Fibroblast of lung (primary cell): ENCODE measurements around the gene ZNF280B. TPM values are rescaled to one million over a fixed set of nuclear protein-coding genes. Genes with fewer than 3 reads are reported as not detected.

Experiments used
- DNase-seq, 2 donors: peaks; one replicate each; pipeline versions ENCODE4 v3.0.0 to v3.0.0-alpha.2; 2010; ENCODE audit warnings: low read depth in 2 of 2
- H2AFZ ChIP-seq: 2 replicates; pipeline ENCODE4 v1.5.1; 2012; ENCODE audit warnings: low read length, control low read depth, inconsistent platforms
- H3K27ac ChIP-seq: 2 replicates; pipeline ENCODE4 v1.5.1; 2011; ENCODE audit warnings: low read length, control low read depth; ENCODE audit not compliant: insufficient read depth
- H3K27me3 ChIP-seq: 2 replicates; pipeline ENCODE4 v1.5.1; 2011; ENCODE audit warnings: mild to moderate bottlenecking, low read length; ENCODE audit not compliant: control insufficient read depth, insufficient read depth
- H3K36me3 ChIP-seq: 2 replicates; pipeline ENCODE4 v1.5.1; 2011; ENCODE audit warnings: low read length; ENCODE audit not compliant: control insufficient read depth, insufficient read depth
- H3K4me1 ChIP-seq: 2 replicates; pipeline ENCODE4 v1.5.1; 2011; ENCODE audit warnings: low read length; ENCODE audit not compliant: control insufficient read depth, insufficient read depth; ENCODE audit errors: extremely low read depth
- H3K4me2 ChIP-seq: 2 replicates; pipeline ENCODE4 v1.5.1; 2011; ENCODE audit warnings: low read length, control low read depth; ENCODE audit not compliant: insufficient read depth; ENCODE audit errors: extremely low read depth
- H3K4me3 ChIP-seq, 4 experiments: fragments of 200-600 bp in 1 of 4; sonication (generic) in 1 of 4; replicated peaks in 1 of 4; 2 replicates each; pipeline ENCODE4 v1.5.1; 2011 to 2016; ENCODE audit warnings: low read length in 4 of 4, low read depth in 3 of 4, mild to moderate bottlenecking in 3 of 4, control low read depth in 2 of 4, inconsistent platforms in 1 of 4, mixed read lengths in 1 of 4; ENCODE audit not compliant: insufficient read depth in 1 of 4; ENCODE audit errors: control extremely low read depth in 1 of 4
- H3K79me2 ChIP-seq: 2 replicates; pipeline ENCODE4 v1.5.1; 2012; ENCODE audit warnings: mild to moderate bottlenecking, low read length, inconsistent platforms; ENCODE audit not compliant: control insufficient read depth, insufficient read depth
- H3K9ac ChIP-seq: 2 replicates; pipeline ENCODE4 v1.5.1; 2011; ENCODE audit warnings: mild to moderate bottlenecking, low read length, control low read depth; ENCODE audit not compliant: insufficient read depth
- H3K9me3 ChIP-seq: 2 replicates; pipeline ENCODE4 v1.5.1; 2012; ENCODE audit warnings: low read depth, low read length; ENCODE audit not compliant: control insufficient read depth, insufficient read depth
- H4K20me1 ChIP-seq: 2 replicates; pipeline ENCODE4 v1.5.1; 2011; ENCODE audit warnings: low read length; ENCODE audit not compliant: control insufficient read depth, insufficient read depth; ENCODE audit errors: extremely low read depth
- CTCF ChIP-seq, 2 donors: IDR thresholded peaks in 1 of 2; conservative IDR thresholded peaks in 1 of 2; 1 replicate in 1 of 2; 2 replicates in 1 of 2; pipeline ENCODE4 v1.5.1; 2011 to 2012; ENCODE audit warnings: low read length in 2 of 2, control low read depth in 1 of 2, inconsistent platforms in 1 of 2, low read depth in 1 of 2, mild to moderate bottlenecking in 1 of 2
- EZH2 ChIP-seq: IDR thresholded peaks from 2 replicates; pipeline ENCODE4 v1.5.1; 2012; ENCODE audit warnings: low read length, control low read depth, mild to moderate bottlenecking; ENCODE audit errors: missing control alignments
- polyA plus RNA-seq, 2 donors: library from polyadenylated mRNA; depleted of rRNA in 1 of 2; stranded (reverse) in 1 of 2; unstranded in 1 of 2; fragments of >200 nt; gene quantifications; 2 replicates each; pipeline ENCODE4 v1.2.1, GENCODE V29; 2011 to 2012; ENCODE audit warnings: missing spikeins in 1 of 2
- total RNA-seq: library from RNA; depleted of rRNA; stranded (reverse); fragments of >200 nt; gene quantifications from 2 replicates; pipeline ENCODE4 v1.2.1, GENCODE V29; 2014

ZNF280B gene
- total and polyA plus RNA-seq, 2 donors (not counting 1 experiment from before 2014, with no cell fraction given): 0.33 to 0.81 TPM

GRCh38 chr22:22535662-22536061, 27.1 kb upstream of the ZNF280B start:
- DNase-seq: no peak
- no peaks in the 10 kb centered on the region for H3K79me2 ChIP-seq
- TF ChIP-seq CTCF (conservative IDR thresholded peaks at IDR 0.05 in 1 of 2, IDR thresholded peaks at IDR 0.05 in 1 of 2; ENCODE audit: low read depth in 1 of 2, low read length in 2 of 2) (no peak), EZH2 (no peak)

DNA sequence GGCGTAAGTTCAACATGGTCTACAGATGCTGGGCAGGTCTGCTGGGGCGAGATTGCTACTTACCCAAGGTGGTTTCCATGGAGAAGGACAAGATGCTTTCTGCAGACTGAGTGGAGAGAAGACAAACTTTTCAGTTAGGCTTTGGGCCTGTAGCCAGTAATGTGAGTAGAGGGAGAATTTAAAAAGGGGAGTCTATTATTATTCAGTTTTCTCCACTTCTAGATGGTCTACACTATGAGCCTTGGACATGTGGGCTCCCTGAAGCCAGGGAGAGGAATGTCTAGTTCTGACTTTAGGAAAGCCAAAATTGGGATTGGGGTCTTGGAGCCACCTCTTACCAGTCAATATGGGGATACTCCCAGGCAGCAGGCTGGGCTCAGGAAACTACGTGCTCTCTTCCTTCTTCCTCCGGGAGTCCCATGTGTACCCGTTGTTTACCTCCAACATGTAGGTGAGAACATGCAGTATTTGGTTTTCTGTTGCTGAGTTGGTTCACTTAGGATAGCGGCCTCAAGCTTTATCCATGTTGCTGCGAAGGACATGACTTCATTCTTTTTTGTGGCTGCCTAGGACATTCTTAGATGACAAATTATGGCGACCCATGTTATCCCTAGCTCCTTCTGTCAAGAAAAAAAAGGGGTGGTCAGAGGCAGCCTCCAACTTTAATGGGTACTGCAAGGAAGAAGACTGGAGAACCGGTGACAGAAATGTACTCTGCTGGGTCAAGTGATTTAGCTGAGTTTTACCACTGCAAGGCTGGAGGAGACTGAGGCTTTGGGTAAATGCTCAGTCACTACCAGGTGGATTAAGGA, 26.3 kb upstream of the ZNF280B start:
- Histone ChIP-seq H3K9me3 (no peaks in the 10 kb centered on the region), H2AFZ (no peak overlapping the region), H3K4me2 (no peak overlapping the region), H3K4me1 (no peaks in the 10 kb centered on the region), H3K27me3 (no peaks in the 10 kb centered on the region), H3K27ac (no peak overlapping the region), H3K79me2 (no peaks in the 10 kb centered on the region), H3K4me3 (no peak overlapping the region), H4K20me1 (no peaks in the 10 kb centered on the region), H3K36me3 (no peaks in the 10 kb centered on the region), H3K9ac (no peak overlapping the region)
- DNase-seq: no peak
- TF ChIP-seq EZH2 (no peak), CTCF (conservative IDR thresholded peaks at IDR 0.05 in 1 of 2, IDR thresholded peaks at IDR 0.05 in 1 of 2; ENCODE audit: low read depth in 1 of 2, low read length in 2 of 2) (no peak)

More at GRCh38 chr22:22535662-22536061, 27.1 kb upstream of the ZNF280B start:
- Histone ChIP-seq H4K20me1 (no peaks in the 10 kb centered on the region), H3K27me3 (no peaks in the 10 kb centered on the region), H3K9ac (no peak overlapping the region), H3K36me3 (no peaks in the 10 kb centered on the region), H3K4me1 (no peaks in the 10 kb centered on the region), H3K4me2 (no peak overlapping the region), H3K9me3 (no peaks in the 10 kb centered on the region), H2AFZ (no peak overlapping the region), H3K27ac (no peak overlapping the region), H3K4me3 (no peak overlapping the region)

GRCh38 chr22:22533863-22534262, 25.3 kb upstream of the ZNF280B start:
- H4K20me1 ChIP-seq: no peaks in the 10 kb centered on the region
- H3K4me1 ChIP-seq: no peaks in the 10 kb centered on the region
- H3K9me3 ChIP-seq: no peaks in the 10 kb centered on the region
- H3K4me3 ChIP-seq: no peak overlapping the region
- H3K4me2 ChIP-seq: no peak overlapping the region
- no peak for DNase-seq
- no peak overlapping the region for H2AFZ ChIP-seq
- H3K27ac ChIP-seq: no peak overlapping the region
- TF ChIP-seq CTCF (conservative IDR thresholded peaks at IDR 0.05 in 1 of 2, IDR thresholded peaks at IDR 0.05 in 1 of 2; ENCODE audit: low read depth in 1 of 2, low read length in 2 of 2): no peak
- no peak for TF ChIP-seq EZH2
- H3K79me2 ChIP-seq: no peaks in the 10 kb centered on the region
- no peaks in the 10 kb centered on the region for H3K27me3 ChIP-seq
- H3K36me3 ChIP-seq: no peaks in the 10 kb centered on the region
- no peak overlapping the region for H3K9ac ChIP-seq
